HepG2 (cell line): ENCODE results near the gene POLR3E. TPM values are rescaled to one million over a fixed set of nuclear protein-coding genes. Genes with fewer than 3 reads are reported as not detected.

Source experiments
- MED13 ChIP-seq: sonication (generic); formaldehyde crosslinking; IDR thresholded peaks from 2 replicates; pipeline ENCODE4 v1.5.0; 2020; ENCODE audit warnings: missing genetic modification reagents
- NPAS2 ChIP-seq: sonication (generic); formaldehyde crosslinking; IDR thresholded peaks from 2 replicates; pipeline ENCODE4 v1.8.0; 2022; ENCODE audit warnings: mild to moderate bottlenecking, missing genetic modification reagents, borderline replicate concordance
- PHB2 ChIP-seq: fragments of 450-650 bp; IDR thresholded peaks from 2 replicates; pipeline ENCODE4 v1.6.1; 2018; ENCODE audit not compliant: partially characterized antibody
- SSRP1 ChIP-seq: IDR thresholded peaks from 2 replicates; pipeline ENCODE4 v1.6.1; 2016; ENCODE audit warnings: control low read depth
- ZNF251 ChIP-seq: sonication (generic); formaldehyde crosslinking; IDR thresholded peaks from 2 replicates; pipeline ENCODE4 v1.9.0; 2021; ENCODE audit warnings: mild to moderate bottlenecking, missing genetic modification reagents
- ZNF329 ChIP-seq: sonication (generic); formaldehyde crosslinking; IDR thresholded peaks from 2 replicates; pipeline ENCODE4 v1.9.0; 2021; ENCODE audit warnings: low read depth, mild to moderate bottlenecking, missing genetic modification reagents
- ZNF496 ChIP-seq: sonication (generic); formaldehyde crosslinking; IDR thresholded peaks from 2 replicates; pipeline ENCODE4 v1.8.1; 2023; ENCODE audit warnings: mild to moderate bottlenecking, moderate library complexity, missing genetic modification reagents; ENCODE audit not compliant: insufficient replicate concordance
- ZNF501 ChIP-seq: sonication (generic); formaldehyde crosslinking; IDR thresholded peaks from 2 replicates; pipeline ENCODE4 v1.5.1; 2020; ENCODE audit warnings: mild to moderate bottlenecking, moderate library complexity, missing genetic modification reagents
- ZNF563 ChIP-seq: sonication (generic); formaldehyde crosslinking; IDR thresholded peaks from 2 replicates; pipeline ENCODE4 v1.8.0; 2022; ENCODE audit warnings: mild to moderate bottlenecking, moderate library complexity, missing genetic modification reagents
- ZNF709 ChIP-seq: sonication (generic); formaldehyde crosslinking; IDR thresholded peaks from 2 replicates; pipeline ENCODE4 v1.5.0; 2020; ENCODE audit warnings: mild to moderate bottlenecking, missing genetic modification reagents
- ZNF775 ChIP-seq: sonication (generic); formaldehyde crosslinking; IDR thresholded peaks from 2 replicates; pipeline ENCODE4 v1.4.0; 2020; ENCODE audit warnings: missing genetic modification reagents, mild to moderate bottlenecking, moderate library complexity, borderline replicate concordance
- ZSCAN22 ChIP-seq: sonication (generic); formaldehyde crosslinking; IDR thresholded peaks from 2 replicates; pipeline ENCODE4 v1.4.0; 2020; ENCODE audit warnings: mild to moderate bottlenecking, missing genetic modification reagents
- polyA plus RNA-seq, 8 experiments: library from polyadenylated mRNA; depleted of rRNA in 3 of 8; stranded (reverse) in 7 of 8; unstranded in 1 of 8; fragments of >200 nt; fragmentation: Illumina TruSeq in 4 of 8; extraction: Trizol in 4 of 8; gene quantifications; 2 replicates each; pipeline versions ENCODE4 v1.2.1 to v1.2.3, GENCODE V29; 2011 to 2016; ENCODE audit warnings: low read depth in 4 of 8, missing spikeins in 1 of 8, mixed read lengths in 1 of 8; ENCODE audit not compliant: insufficient read depth in 1 of 8
- total RNA-seq, 5 experiments: library from RNA; depleted of rRNA; stranded (reverse); fragments of >200 nt; fragmentation: Illumina TruSeq; extraction: Trizol; gene quantifications; 2 replicates each; pipeline ENCODE4 v1.2.3, GENCODE V29; 2016; ENCODE audit warnings: low read depth in 1 of 5
- TF ChIP-seq, protein P1 (sequence below): sonication (generic); formaldehyde crosslinking; IDR thresholded peaks from 2 replicates; pipeline ENCODE4 v1.8.0; 2022; ENCODE audit warnings: low read depth, missing genetic modification reagents
- TF ChIP-seq, protein P2 (sequence below): sonication (generic); formaldehyde crosslinking; IDR thresholded peaks from 2 replicates; pipeline ENCODE4 v1.5.0; 2020; ENCODE audit warnings: missing genetic modification reagents
- TF ChIP-seq, protein P3 (sequence below): sonication (generic); formaldehyde crosslinking; IDR thresholded peaks from 2 replicates; pipeline ENCODE4 v1.4.0; 2020; ENCODE audit warnings: mild to moderate bottlenecking, missing genetic modification reagents
- TF ChIP-seq, protein P4 (sequence below): sonication (generic); formaldehyde crosslinking; IDR thresholded peaks from 2 replicates; pipeline ENCODE4 v1.5.1; 2020; ENCODE audit warnings: missing genetic modification reagents, mild to moderate bottlenecking, borderline replicate concordance
- TF ChIP-seq, protein P5 (sequence below): sonication (generic); formaldehyde crosslinking; IDR thresholded peaks from 2 replicates; pipeline ENCODE4 v1.5.1; 2020; ENCODE audit warnings: mild to moderate bottlenecking, missing genetic modification reagents, moderate library complexity

The POLR3E gene
- total and polyA plus RNA-seq, 2 of the 13 experiments (the other 11 are each of a cell fraction or from before 2014, with no cell fraction given), result 135 to 262 TPM

DNA sequence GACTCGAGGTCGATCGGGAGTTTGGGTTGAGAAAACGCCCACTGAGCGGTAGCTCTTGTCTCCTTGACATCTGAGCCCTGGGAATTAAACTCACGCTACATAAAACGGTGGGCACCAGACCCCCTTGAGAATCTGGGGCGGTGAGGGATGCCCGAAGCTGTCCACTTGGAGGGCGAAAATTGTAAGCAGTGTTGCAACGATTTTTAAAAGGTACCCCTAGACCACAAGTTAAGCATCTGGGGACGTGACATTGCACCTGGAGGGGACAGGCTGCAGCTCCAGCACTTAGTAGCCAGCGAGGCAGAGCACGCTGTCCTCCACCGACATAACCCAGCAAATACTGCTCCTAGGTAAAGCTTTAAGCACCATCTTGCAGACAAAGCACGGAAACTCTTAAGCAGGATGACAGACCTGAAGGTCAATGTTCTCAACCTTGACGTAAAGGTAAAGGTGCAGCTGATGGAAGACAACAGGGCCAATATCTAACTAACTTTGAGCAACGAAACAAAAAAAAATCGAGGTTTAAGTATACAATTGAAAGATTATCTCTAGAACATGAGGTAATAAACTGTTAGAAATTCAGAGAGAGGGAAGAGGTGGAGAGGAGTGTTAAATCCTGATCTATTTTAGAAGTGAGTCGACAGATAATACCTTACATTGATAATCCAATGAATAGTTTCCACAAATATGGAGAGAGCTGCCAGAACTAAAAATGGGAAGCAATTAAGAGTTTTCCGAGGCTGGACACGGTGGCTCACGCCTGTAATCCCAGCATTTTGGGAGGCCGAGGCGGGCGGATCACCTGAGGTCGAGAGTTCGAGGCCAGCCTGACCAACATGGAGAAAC, 78.1 kb downstream of the POLR3E start (continued):
- TF ChIP-seq, protein P1, sequence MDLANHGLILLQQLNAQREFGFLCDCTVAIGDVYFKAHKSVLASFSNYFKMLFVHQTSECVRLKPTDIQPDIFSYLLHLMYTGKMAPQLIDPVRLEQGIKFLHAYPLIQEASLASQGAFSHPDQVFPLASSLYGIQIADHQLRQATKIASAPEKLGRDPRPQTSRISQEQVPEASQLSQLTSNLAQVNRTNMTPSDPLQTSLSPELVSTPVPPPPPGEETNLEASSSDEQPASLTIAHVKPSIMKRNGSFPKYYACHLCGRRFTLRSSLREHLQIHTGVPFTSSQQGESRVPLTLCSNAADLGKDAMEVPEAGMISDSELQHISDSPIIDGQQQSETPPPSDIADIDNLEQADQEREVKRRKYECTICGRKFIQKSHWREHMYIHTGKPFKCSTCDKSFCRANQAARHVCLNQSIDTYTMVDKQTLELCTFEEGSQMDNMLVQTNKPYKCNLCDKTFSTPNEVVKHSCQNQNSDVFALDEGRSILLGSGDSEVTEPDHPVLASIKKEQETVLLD (CRISPR knock-in tag), result 0 out of 2 replicates have a peak, but pooled peaks have one; percentile 41
- peak; percentile 30; the same call in 1 of the 2 replicates for TF ChIP-seq ZNF329 (CRISPR knock-in tag)
- peak; percentile 69; the same call in 1 of the 2 replicates for TF ChIP-seq SSRP1 (CRISPR knock-in tag)
- TF ChIP-seq ZNF709, result peak; percentile 82; the same call in 1 of the 2 replicates
- TF ChIP-seq ZNF501 (CRISPR knock-in tag), result peak; percentile 46
- TF ChIP-seq ZSCAN22, result 0 out of 2 replicates have a peak, but pooled peaks have one; percentile 63
- TF ChIP-seq PHB2, result no peak
- TF ChIP-seq, protein P2, sequence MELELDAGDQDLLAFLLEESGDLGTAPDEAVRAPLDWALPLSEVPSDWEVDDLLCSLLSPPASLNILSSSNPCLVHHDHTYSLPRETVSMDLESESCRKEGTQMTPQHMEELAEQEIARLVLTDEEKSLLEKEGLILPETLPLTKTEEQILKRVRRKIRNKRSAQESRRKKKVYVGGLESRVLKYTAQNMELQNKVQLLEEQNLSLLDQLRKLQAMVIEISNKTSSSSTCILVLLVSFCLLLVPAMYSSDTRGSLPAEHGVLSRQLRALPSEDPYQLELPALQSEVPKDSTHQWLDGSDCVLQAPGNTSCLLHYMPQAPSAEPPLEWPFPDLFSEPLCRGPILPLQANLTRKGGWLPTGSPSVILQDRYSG (CRISPR knock-in tag), result no peak
- TF ChIP-seq ZNF775 (CRISPR knock-in tag), result 0 out of 2 replicates have a peak, but pooled peaks have one; percentile 78
- TF ChIP-seq, protein P3, sequence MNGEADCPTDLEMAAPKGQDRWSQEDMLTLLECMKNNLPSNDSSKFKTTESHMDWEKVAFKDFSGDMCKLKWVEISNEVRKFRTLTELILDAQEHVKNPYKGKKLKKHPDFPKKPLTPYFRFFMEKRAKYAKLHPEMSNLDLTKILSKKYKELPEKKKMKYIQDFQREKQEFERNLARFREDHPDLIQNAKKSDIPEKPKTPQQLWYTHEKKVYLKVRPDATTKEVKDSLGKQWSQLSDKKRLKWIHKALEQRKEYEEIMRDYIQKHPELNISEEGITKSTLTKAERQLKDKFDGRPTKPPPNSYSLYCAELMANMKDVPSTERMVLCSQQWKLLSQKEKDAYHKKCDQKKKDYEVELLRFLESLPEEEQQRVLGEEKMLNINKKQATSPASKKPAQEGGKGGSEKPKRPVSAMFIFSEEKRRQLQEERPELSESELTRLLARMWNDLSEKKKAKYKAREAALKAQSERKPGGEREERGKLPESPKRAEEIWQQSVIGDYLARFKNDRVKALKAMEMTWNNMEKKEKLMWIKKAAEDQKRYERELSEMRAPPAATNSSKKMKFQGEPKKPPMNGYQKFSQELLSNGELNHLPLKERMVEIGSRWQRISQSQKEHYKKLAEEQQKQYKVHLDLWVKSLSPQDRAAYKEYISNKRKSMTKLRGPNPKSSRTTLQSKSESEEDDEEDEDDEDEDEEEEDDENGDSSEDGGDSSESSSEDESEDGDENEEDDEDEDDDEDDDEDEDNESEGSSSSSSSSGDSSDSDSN (CRISPR knock-in tag), result peak; percentile 27; the same call in 1 of the 2 replicates
- no peak for TF ChIP-seq ZNF496 (CRISPR knock-in tag)
- TF ChIP-seq, protein P4, sequence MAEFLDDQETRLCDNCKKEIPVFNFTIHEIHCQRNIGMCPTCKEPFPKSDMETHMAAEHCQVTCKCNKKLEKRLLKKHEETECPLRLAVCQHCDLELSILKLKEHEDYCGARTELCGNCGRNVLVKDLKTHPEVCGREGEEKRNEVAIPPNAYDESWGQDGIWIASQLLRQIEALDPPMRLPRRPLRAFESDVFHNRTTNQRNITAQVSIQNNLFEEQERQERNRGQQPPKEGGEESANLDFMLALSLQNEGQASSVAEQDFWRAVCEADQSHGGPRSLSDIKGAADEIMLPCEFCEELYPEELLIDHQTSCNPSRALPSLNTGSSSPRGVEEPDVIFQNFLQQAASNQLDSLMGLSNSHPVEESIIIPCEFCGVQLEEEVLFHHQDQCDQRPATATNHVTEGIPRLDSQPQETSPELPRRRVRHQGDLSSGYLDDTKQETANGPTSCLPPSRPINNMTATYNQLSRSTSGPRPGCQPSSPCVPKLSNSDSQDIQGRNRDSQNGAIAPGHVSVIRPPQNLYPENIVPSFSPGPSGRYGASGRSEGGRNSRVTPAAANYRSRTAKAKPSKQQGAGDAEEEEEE (CRISPR knock-in tag), result no peak
- TF ChIP-seq ZNF563, result peak; percentile 9; the same call in 1 of the 2 replicates
- peak; percentile 64; the same call in 1 of the 2 replicates for TF ChIP-seq NPAS2 (CRISPR knock-in tag)
- peak; percentile 31; the same call in 1 of the 2 replicates for TF ChIP-seq ZNF251 (CRISPR knock-in tag)
- no peak for TF ChIP-seq MED13 (CRISPR knock-in tag)
- TF ChIP-seq, protein P5, sequence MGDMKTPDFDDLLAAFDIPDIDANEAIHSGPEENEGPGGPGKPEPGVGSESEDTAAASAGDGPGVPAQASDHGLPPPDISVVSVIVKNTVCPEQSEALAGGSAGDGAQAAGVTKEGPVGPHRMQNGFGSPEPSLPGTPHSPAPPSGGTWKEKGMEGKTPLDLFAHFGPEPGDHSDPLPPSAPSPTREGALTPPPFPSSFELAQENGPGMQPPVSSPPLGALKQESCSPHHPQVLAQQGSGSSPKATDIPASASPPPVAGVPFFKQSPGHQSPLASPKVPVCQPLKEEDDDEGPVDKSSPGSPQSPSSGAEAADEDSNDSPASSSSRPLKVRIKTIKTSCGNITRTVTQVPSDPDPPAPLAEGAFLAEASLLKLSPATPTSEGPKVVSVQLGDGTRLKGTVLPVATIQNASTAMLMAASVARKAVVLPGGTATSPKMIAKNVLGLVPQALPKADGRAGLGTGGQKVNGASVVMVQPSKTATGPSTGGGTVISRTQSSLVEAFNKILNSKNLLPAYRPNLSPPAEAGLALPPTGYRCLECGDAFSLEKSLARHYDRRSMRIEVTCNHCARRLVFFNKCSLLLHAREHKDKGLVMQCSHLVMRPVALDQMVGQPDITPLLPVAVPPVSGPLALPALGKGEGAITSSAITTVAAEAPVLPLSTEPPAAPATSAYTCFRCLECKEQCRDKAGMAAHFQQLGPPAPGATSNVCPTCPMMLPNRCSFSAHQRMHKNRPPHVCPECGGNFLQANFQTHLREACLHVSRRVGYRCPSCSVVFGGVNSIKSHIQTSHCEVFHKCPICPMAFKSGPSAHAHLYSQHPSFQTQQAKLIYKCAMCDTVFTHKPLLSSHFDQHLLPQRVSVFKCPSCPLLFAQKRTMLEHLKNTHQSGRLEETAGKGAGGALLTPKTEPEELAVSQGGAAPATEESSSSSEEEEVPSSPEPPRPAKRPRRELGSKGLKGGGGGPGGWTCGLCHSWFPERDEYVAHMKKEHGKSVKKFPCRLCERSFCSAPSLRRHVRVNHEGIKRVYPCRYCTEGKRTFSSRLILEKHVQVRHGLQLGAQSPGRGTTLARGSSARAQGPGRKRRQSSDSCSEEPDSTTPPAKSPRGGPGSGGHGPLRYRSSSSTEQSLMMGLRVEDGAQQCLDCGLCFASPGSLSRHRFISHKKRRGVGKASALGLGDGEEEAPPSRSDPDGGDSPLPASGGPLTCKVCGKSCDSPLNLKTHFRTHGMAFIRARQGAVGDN (CRISPR knock-in tag), result peak; percentile 14; the same call in 1 of the 2 replicates
